Coronary artery (tissue), 2 donors: ENCODE results near the gene HS3ST1.

Experiments
- DNase-seq: peaks from one replicate; pipeline ENCODE4 v3.0.0-alpha.2; 2017; ENCODE audit warnings: low spot score
- H3K27ac ChIP-seq, 2 donors: fragments of 200-600 bp; sonication (generic); one replicate each; pipeline ENCODE4 v1.5.1; 2016 to 2019
- H3K4me3 ChIP-seq: fragments of 200-600 bp; sonication (generic); 2 replicates; pipeline ENCODE4 v1.5.1; 2016; ENCODE audit warnings: mild to moderate bottlenecking, moderate library complexity
- TF ChIP-seq, protein P1 (sequence below): fragments of 200-600 bp; sonication (generic); IDR thresholded peaks from one replicate; pipeline ENCODE4 v1.5.1; 2019; ENCODE audit warnings: antibody characterized with exemption

HS3ST1 gene

DNA sequence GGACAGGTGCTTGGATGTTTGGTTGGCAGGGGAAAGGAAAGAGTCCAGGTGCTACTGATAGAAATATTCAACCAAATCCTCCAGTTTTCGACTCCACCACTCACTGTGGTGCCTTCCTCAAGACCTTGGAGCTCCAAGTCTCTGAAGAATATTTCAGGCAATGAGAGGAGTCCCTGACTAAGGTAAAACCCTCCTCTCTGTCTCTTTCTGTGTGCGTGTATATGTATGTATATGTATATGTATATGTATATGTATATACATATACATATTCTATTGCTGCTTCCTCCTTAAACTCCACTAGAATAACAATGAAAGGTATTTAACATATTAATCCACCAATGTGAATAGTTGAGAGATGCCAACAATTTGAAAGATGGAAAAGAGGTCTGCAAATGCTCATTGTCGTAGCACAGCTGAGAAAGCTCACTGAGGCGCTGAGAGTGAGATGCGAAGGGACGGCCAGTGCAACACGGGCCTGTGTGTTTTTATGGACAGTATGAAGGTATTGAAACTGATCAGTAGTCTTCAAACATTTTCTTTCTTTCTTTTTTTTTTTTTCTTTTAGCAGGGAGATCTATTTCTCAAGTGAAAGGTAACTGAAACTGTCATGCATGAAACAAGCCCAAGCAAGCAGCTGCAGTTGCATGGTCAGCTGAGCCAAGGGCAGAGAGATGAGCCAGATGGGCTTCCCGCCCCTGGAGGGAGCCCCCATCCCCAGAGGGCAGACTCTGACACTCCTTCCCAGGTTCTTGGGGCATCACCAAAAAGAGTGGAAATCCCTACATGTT is 41.1 kb upstream of the HS3ST1 start:
- no peak for DNase-seq
- H3K4me3 ChIP-seq: no peak overlapping the region
- no peak overlapping the region for H3K27ac ChIP-seq
- TF ChIP-seq, protein P1, sequence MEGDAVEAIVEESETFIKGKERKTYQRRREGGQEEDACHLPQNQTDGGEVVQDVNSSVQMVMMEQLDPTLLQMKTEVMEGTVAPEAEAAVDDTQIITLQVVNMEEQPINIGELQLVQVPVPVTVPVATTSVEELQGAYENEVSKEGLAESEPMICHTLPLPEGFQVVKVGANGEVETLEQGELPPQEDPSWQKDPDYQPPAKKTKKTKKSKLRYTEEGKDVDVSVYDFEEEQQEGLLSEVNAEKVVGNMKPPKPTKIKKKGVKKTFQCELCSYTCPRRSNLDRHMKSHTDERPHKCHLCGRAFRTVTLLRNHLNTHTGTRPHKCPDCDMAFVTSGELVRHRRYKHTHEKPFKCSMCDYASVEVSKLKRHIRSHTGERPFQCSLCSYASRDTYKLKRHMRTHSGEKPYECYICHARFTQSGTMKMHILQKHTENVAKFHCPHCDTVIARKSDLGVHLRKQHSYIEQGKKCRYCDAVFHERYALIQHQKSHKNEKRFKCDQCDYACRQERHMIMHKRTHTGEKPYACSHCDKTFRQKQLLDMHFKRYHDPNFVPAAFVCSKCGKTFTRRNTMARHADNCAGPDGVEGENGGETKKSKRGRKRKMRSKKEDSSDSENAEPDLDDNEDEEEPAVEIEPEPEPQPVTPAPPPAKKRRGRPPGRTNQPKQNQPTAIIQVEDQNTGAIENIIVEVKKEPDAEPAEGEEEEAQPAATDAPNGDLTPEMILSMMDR: no peak

DNA sequence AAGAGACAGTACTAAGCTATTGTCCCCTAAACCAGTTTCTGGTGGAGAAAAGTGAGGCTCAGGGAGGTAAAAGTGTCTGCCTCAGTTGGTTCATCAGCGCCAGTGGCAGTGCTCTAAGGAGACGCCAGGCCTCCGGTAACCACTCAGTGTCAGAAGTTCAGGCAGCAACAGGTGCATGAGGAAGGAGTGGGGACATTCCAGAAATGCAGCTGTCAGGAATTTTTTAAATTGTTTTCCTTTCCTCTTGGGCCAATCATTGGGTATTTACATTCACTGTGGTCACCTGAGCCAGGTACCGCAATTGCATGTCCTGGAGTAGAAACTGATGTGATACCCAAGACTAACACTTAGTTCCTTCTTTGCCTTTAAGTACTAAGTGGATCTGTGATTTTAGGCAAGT is 40.2 kb upstream of the HS3ST1 start:
- H3K4me3 ChIP-seq: no peak overlapping the region
- no peak overlapping the region for H3K27ac ChIP-seq
- DNase-seq: no peak
- TF ChIP-seq, protein P1: no peak

DNA sequence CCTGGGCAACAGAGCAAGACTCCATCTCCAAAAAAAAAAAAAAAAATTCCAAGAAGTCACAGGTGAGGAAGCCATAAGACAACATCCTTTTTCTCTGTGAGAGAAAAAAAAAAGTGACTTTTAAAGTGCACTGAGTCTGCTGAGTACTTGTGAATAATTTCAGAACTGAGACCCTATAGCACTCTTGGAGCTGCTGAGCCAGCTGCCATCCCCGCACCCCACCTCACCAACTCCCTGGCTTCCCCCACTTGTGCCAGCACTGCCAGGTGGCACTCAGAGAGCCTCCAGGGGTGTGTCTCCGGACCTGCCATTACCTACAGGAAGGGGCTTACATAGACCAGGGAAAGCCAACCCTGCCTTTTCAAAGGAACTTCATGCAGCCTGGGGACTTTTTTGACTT is 39.2 kb upstream of the HS3ST1 start:
- no peak overlapping the region for H3K27ac ChIP-seq
- TF ChIP-seq, protein P1: no peak
- no peak for DNase-seq
- no peak overlapping the region for H3K4me3 ChIP-seq

DNA sequence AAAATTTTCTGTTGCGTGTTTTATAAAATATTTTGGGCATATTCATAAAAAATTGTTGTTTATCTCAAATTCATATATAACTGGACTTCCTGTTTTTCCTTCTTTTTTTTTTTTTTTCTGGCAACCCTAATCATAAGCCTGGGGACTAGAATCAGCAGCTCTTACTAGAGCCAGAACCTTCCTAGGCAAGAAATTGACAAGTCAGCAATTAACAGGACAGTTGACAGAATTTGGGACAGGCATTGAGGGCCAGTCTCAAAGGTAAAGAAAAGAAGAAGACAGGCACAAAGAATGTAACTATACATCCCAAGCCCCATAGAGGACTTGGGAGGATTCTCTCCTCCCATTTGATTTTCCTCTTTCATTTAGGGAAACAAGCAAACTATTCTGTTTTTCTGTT is 35.0 kb upstream of the HS3ST1 start:
- Histone ChIP-seq H3K27ac (no peak overlapping the region), H3K4me3 (no peak overlapping the region)
- TF ChIP-seq, protein P1: no peak
- no peak for DNase-seq

DNA sequence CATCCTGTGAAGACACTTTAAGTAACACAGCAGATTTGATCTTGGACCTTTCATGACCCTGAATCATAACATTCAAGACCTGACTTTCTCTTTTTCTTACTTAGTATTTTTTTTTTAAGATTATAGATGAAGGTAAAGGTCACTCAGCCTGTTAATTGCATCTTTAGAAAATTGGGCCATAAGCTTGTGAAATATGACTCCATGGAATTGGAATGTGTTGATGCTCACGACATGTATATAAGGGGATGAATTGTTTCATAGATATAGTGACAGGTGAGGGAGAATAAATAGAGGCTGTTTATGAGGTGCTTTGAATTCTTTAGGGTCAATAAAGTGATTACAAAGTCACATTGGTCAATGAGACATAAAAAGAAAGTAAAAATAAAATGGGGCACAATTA is 27.7 kb upstream of the HS3ST1 start:
- Histone ChIP-seq H3K27ac (no peak overlapping the region), H3K4me3 (no peak overlapping the region)
- TF ChIP-seq, protein P1: no peak
- DNase-seq: no peak

DNA sequence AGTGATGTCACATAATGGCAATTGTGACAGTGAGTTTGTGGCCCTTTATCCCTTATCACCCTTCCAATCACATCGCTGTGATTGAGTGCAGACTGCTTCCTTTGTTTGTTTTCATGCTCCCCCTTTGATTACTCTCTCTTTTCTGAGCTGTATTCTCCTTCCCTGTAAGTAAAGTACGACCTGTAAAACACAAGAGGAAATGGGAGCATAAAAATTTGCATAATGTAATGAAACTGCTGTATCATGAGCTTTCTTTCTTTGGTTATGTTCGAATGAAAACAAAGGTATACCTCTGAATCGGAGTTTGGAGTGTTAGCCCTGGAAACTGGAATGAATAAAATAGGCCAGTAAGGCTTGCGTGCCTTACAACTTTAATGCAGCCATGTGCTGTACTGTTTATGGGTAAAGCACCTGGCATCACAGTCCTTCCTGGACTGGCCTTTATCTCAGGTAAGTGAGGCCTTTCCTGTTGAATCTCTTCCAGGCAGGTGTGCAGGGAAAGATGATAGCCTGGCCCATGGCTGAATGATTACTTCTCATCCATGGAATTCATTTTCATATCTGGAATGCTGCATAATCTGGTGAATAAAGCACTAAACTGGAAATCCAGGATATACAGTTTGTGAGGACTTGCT is 26.6 kb upstream of the HS3ST1 start:
- Histone ChIP-seq H3K4me3 (no peak overlapping the region), H3K27ac (no peak overlapping the region)
- TF ChIP-seq, protein P1: no peak
- DNase-seq: no peak

DNA sequence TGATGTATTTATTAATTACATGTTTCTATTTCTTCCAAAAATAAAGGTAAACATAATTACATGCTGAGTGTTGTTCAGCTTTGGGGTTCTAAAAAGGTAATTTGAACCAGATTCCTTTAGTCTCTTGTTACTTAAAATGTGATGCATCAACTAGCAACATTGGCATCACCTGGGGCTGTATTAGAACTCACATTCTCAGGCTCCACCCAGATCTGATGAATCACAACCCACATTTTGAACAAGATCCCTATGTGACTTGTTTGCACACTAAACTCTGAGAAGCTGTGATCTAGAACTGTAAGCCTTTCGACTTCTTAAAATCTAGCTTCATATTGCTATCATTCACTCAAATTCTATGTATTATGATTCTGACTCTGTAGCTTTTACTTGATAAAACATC is 23.0 kb upstream of the HS3ST1 start:
- TF ChIP-seq, protein P1: no peak
- Histone ChIP-seq H3K27ac (no peak overlapping the region), H3K4me3 (no peak overlapping the region)
- DNase-seq: no peak
